DMS53 treated with DMSO at 0.1 percent for 48 hours (cell line): ENCODE measurements around the gene ZFR.
"Not testable (repeated sequence)": the region's sequence is repeated elsewhere in the genome, so short reads cannot be mapped to it uniquely, and the experiment has no call there.

Source experiments
- DNase-seq: peaks from one replicate; lab custom pipeline; 2025; ENCODE audit not compliant: unreplicated experiment; lab: John Stamatoyannopoulos, UW

ZFR gene

DNA sequence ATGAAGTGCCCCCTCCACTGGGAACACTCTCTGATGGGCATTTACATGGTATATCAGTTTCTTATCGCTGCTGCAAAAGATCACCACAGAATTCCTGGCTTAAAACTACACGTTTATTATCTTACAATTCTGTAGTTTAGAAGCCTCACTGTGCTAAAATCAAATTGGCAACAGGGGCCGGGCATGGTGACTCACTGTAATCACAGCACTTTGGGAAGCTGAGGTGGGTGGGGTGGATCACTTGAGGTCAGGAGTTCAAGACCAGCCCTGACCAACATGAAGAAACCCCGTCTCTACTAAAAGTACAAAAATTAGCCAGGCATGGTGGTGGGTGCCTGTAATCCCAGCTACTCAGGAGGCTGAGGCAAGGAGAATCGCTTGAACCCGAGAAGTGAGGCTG is 7.8 kb upstream of the ZFR start:
- not testable (repeated sequence) for DNase-seq

- DNase-seq = no peak
Observed at GRCh38 chr5:32450952-32451351, 6.4 kb upstream of the ZFR start.

- no peak for DNase-seq
Observed at GRCh38 chr5:32449262-32449661, 4.7 kb upstream of the ZFR start.

- DNase-seq = no peak
Observed at GRCh38 chr5:32446630-32447029, 2.1 kb upstream of the ZFR start.

DNA sequence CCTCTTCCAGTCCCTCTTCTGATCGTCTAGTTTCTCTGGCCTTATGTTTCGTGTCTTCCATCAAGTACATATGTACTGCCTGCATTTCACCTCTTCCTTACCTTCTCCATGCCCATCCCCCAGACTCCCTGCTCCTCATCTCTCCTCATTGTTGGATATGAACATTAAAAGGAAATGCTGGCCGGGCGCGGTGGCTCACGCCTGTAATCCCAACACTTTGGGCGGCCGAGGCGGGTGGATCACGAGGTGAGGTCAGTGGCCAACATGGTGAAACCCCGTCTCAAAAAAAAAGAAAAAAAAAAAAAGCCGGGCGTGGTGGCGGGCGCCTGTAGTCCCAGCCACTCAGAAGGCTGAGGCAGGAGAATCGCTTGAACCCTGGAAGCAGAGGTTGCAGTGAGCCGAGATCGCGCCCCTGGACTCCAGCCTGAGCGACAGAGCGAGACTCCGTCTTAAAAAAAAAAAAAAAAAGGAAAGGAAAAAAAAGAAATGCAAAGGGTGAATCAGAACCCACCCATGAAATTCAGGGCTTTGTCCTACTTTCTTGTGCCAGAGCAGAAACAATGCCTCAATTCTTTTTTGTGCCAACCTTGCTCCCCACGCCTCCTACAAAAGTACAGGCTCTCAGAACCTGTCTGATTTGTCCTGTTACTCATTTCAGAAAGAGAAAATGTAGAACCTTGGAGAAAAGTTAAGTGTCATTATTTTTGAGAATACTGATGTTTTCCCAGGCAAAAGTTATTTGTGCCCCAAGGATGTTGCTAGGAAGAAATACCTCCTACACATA is 1.5 kb upstream of the ZFR start:
- DNase-seq = no peak

DNA sequence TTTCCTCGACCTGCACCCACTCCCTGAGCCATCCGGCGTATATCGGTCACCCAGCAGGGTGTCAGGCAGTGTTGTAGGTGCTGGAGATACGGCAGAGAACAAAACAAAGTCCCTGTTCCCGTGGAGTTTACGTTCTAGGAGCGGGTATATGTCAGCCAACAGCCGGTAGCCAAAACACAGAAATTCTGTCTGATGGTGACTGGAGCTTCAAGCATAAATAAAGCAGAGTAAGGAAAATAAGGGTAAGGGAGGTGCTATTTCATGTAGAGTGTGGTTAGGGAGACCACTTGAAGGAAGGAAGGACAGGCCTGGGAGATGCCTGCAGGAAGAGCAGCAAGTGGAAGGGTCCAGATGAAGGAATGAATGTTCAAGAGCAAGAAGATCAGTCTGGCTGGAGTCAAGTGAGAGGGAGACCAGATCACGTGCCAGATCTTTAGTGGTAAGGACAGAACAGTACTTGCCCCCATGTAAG is 783 bp upstream of the ZFR start:
- no peak for DNase-seq

DNA sequence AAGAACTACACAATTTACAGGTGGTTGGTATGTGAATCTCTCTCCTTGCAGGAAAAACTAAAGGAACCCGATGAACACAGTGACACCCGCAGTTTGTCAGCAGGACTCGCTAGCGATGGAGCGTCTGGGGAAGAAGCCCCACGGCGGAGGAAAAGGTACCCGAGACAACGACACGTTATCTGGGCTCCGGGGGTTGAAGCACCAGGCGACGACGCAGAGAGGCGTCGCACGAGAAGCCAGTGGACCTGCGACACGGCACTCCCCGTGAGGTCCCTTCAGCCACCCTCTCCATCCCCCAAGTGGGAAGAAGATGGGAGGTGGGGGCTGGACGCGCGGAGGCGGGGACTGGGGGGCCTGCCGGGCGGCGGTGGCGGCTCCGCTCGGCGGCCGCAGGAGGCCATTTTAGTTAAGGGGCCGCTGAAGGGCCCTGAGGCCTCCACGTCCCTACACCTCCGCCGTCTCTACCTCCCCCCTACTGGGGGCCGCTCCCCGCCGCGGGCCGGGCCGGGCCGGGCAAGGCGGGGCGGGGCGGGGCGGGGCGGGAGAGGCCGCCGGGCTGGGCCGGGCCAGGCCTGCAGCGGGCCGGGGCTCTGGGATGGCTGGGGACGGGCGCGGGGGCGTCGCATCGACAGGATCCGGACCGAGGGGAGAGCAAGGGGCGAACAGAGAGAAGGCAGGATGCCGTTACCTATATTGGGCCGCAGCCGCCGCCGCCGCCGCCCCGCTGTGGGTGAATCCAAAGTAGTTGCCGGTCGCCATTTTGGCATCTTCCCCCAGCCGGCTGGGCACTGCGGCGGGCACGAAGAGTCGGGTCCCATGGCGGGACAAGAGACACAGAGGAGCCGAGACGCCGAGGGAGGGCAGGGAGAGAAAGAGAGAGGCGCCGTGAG is 754 bp downstream of the ZFR start:
- DNase-seq = no peak

DNA sequence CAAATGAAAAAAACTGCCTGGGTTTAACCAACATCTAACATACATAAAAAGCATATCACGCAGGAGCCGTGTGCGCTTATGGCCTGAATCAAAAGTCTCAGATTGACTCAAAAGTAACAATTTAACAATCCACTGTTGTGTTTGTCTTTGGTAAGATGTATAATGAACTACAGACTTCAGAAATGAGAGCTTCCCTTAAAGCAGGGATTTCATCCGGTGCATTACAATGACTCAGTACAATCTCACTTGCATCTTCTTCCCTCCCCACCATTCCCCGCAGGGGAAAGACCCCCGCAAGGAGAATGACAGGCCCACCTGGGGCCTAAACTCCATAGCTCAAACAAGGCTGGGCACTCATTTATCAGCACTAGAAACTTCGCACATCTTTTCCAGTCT is 1.4 kb downstream of the ZFR start:
- no peak for DNase-seq

DNA sequence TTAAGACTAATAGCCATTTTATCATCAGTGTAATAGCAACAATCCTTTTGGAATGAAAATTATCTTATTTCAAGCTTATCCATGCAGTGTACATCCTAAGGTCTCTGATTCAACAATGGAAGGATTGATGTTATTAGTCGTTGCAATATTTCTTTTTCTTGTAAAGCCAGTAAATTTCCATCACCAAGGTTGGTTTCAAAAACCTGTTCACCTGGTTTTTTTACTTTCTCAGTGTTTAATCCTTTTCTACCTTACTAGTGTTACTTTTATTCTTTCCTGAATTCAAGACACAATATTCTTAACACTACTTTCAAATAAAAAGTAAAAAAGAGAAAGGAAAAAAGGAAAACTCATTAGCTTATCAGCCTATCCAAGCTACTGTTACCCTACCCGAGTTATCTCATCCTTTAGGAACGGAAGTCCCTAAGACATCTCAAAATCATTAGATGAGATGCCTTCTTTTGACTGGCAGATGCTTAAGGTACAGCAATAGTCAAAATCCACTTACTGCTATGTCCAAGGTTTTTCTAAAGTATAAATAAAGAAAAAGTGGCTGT is 5.4 kb downstream of the ZFR start:
- no peak for DNase-seq

DNA sequence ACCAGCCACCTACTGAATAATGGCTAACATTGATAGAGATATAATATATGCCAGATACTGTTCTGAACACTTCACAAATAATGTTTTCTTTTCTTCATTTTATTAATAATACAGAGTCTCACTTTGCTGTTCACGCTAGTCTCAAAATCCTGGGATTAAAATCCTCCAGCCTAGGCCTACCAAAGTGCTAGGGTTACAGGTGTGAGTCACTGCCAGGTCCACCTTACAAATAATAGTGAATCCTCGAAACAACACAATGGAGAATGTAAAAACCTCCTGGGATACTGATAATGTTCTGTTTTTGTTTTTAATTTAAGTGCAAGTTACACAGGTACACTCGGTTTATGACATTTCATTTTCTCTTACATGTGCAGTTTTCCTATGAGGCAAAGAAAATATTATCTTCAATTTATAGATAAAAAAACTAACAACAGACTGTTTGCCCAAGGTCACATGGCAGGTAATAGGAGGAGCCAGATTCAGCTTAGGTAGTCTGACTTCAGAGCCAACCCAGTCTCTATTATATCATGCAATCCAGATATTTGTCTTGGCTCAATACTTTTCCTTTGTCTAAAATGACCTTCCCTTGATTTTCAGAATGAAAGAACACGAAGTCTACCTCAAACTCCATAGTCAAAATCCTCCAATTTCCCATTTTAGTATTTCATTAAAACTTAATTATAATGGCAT is 7.8 kb downstream of the ZFR start:
- DNase-seq = no peak

DNA sequence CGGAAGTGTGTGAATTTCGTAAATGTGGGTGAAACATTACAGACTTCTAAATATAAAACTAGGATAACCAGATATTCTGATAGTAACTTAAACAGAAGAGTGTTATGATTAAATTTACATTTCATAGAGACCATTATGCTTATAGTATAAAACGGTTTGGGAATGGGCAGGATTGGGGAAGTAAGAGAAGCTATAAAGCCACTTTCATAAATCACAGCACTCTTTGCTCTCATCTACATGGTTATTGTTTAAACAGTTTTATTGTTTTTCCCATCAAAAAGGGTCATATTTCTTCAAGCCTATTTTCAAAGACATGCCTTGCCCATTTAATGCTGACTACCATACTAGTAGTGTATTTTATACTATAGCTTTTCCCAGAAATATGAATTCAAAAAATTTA is 9.2 kb downstream of the ZFR start:
- no peak for DNase-seq

- no peak for DNase-seq
Observed at GRCh38 chr5:32434221-32434620, 10.3 kb downstream of the ZFR start.

DNA sequence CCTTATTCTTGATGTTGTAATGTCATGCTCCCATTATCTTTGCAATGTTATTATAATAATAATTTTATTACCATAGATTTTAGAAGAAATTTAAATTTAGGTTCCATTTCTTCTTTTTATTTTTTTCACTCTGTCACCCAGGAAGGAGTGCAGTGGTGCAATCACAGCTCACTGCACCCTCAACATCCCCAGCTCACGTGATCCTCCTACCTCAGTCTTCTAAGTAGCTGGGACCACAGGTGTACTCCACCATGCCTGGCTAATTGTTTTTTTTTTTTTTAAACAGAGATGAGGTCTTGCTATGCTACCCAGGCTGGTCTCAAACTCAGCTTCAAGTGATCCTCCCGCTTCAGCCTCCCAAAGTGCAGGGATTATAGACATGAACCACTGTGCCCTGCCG is 11.9 kb downstream of the ZFR start:
- no peak for DNase-seq

- DNase-seq = not testable (repeated sequence)
Observed at GRCh38 chr5:32430825-32431224, 13.7 kb downstream of the ZFR start.

DNA sequence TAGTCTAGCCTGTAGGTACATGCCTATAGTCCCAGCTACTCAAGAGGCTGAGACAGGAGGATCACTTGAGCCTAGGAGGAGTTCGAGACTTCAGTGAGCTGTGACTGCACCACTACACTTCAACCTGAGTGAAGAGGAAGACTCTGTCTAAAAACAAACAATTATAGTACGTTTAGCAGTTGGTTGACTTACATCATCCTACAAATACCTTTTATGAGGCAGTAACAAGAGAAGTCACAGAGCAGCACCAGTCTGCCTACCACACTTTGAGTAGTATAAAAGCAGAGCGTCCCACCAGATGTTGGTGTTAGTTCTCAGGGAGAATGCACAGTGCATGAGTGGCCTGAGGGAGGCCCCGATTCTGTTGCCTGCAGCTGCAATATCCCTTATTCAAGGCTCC is 16.1 kb downstream of the ZFR start:
- no peak for DNase-seq

- no peak for DNase-seq
Observed at GRCh38 chr5:32426440-32427151, 17.9 kb downstream of the ZFR start.

DNA sequence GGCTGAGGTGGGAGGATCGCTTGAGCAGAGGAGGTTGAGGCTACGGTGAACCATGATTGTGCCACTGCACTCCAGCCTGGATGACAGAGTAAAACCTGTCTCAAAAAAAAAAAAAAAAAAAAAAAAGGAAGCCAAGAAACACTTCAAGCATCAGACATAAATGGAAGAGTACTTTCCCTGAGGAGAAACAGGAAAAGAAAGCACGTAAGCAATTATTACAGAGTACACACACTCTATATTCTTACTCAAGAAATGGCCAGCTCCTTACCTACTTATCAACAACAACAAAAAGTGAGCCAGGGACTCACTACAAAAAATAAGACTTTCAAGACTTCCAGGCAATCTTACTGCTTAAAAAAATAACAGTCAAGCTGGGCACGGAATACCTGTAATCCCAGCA is 21.8 kb downstream of the ZFR start:
- DNase-seq = no peak

GRCh38 chr5:32421075-32421474 is 23.5 kb downstream of the ZFR start:
- no peak for DNase-seq

- no peak for DNase-seq
Observed at GRCh38 chr5:32420506-32420905, 24.0 kb downstream of the ZFR start.

DNA sequence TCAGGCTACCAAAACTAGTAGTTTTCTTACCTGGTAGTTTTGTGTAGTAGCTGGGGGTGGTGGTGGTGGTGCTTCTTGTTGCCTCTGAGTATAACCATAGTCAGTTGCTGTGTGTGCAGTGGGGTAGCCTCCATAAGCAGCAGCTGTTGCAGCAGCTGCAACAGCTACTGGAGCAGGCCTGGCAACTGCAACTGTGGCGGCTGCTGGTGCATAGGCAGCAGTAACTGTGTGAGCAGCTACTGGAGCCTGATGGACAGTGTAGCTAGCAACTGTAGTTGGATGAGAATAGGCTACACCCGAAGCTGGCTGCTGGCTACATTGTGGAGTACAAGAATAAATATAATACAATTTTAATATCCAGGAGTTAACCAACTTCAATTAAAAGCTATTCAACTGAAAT is 24.7 kb downstream of the ZFR start:
- DNase-seq = no peak
